Brain pericyte (primary cell): Measurements from ENCODE around the gene RAC3.

Source experiments
- DNase-seq: peaks from one replicate; pipeline ENCODE4 v3.0.0-alpha.2; 2012; ENCODE audit warnings: low read depth, low spot score

Gene RAC3

GRCh38 chr17:81999587-81999975, 31.9 kb upstream of the RAC3 start:
- DNase-seq: no peak

GRCh38 chr17:81999976-82000802, 31.3 kb upstream of the RAC3 start:
- DNase-seq: no peak

GRCh38 chr17:82000803-82001570, 30.5 kb upstream of the RAC3 start:
- DNase-seq: no peak

- DNase-seq: no peak
These were observed 29.9 kb upstream of the RAC3 start for GRCh38 chr17:82001571-82002056.

- DNase-seq: peak; percentile 50
These were observed 27.8 kb upstream of the RAC3 start for GRCh38 chr17:82003411-82004381.

- no peak for DNase-seq
These were observed 26.7 kb upstream of the RAC3 start for GRCh38 chr17:82004517-82005455.

GRCh38 chr17:82005701-82006348, 25.7 kb upstream of the RAC3 start:
- no peak for DNase-seq

GRCh38 chr17:82006468-82007227, 24.8 kb upstream of the RAC3 start:
- DNase-seq: no peak

- DNase-seq: no peak
These were observed 24.3 kb upstream of the RAC3 start for GRCh38 chr17:82007228-82007494.

GRCh38 chr17:82007495-82008257, 23.8 kb upstream of the RAC3 start:
- DNase-seq: no peak

GRCh38 chr17:82008258-82008940, 23.1 kb upstream of the RAC3 start:
- no peak for DNase-seq

- no peak for DNase-seq
These were observed 22.5 kb upstream of the RAC3 start for GRCh38 chr17:82008941-82009405.

GRCh38 chr17:82009413-82009812, 22.1 kb upstream of the RAC3 start:
- no peak for DNase-seq

GRCh38 chr17:82010575-82011525, 20.6 kb upstream of the RAC3 start:
- no peak for DNase-seq

- DNase-seq: no peak
These were observed 19.8 kb upstream of the RAC3 start for GRCh38 chr17:82011617-82012187.

- no peak for DNase-seq
These were observed 19.2 kb upstream of the RAC3 start for GRCh38 chr17:82012261-82012639.
